ENCODE data around the gene CPNE4. TPM values are rescaled to one million over a fixed set of nuclear protein-coding genes. Genes with fewer than 3 reads are reported as not detected.

Gene CPNE4
- total RNA-seq, 1 donor from 2014 or later: 0.20 TPM

- DNase-seq (ENCODE audit: low spot score): no peak
Observed at GRCh38 chr3:131701153-131701770, 333.6 kb downstream of the CPNE4 start.

- no peak for DNase-seq (ENCODE audit: low spot score)
Observed at GRCh38 chr3:131699001-131699400, 335.8 kb downstream of the CPNE4 start.

GRCh38 chr3:131694376-131694775 is 340.4 kb downstream of the CPNE4 start:
- DNase-seq (ENCODE audit: low spot score): no peak

DNA sequence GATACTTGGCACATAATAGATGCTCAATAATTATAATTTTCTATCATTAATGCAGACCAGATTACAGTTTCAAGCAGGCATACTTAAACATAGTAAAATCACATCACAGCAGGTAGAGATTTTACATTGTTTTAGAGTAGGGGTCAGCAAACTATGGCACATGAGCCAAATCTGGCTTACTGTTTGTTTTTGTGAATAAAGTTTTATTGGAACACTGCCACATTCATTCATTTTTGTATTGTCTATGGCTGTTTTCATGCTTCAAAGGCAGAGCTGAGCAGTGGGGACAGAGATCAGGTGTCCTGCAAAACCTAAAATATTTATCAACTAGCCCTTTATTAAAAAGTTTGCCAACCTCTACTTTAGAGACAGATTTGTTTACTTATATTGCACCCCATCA is 342.5 kb downstream of the CPNE4 start:
- DNase-seq (ENCODE audit: low spot score): no peak

DNA sequence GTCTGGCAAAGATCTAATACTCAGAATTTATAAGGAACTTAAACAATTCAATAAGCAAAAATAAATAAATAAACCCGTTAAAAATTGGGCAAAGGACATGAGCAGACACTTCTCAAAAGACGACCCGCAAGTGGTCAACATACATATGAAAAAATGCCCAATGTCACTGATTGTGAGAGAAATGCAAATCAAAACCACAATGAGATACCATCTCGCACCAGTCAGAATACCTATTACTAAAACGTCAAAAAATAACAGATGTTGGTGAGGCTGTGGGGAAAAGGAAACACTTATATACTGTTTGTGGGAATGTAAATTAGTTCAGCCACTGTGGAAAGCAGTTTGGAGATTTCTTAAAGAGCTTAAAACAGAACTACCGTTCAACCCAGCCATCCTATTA is 344.0 kb downstream of the CPNE4 start:
- no peak for DNase-seq (ENCODE audit: low spot score)

- DNase-seq (ENCODE audit: low spot score): no peak
Observed at GRCh38 chr3:131688370-131688769, 346.4 kb downstream of the CPNE4 start.

DNA sequence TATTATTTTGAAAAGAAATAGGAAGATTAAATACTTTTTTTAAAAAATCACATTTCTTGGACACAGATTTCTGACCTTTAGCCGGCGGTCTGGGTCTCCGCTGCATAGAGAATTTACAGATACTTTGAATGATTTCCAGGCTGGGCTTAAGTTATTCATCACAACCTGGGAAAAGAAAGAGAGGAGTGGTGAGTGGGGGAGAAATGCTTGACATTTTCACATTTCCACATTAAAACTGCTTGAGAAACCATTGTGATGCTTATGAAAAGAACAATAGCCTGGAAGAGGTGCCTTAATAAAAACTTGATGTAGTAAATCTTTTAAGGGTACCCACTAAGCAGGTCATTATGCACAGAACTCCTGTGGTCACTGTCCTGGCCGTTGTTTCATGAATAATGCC is 365.2 kb downstream of the CPNE4 start:
- DNase-seq (ENCODE audit: low spot score): no peak

DNA sequence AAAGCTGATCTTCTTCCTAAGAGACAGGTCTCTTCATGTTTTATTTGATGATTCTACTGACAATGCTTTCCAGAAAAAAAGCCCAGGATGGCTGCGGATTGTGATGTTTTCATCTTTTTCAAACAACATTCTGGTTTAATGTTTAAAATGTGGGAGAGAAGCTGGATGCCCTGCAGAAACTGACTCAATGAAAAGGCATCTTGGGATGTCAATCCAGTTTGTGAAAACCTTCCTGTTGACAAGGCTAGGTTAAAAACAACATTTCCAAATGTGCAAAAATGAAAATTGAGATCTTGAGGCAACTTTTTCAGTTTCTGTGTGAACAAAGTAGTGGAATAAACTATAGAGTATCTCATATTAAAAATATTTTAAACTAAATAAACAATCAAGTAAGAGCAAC is 376.0 kb downstream of the CPNE4 start:
- DNase-seq (ENCODE audit: low spot score): no peak

DNA sequence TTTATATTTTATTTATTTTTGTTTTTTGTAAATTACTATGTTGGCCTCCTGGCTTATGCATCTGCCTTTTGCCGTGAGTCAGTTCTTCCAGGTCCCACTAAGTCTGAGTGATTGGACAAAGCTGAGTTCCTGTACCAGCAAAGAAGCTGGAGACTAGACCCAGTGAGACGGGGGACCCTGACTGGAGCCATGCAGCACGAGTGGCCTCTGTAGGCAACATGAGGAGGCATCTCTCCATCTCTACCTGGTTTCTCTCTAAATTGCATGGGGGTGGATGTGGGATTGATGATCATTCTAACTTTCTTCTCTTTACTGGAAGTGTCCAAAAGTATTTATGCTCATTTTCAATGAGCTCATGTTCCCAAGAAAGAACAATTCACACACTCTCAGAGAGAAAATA is 376.7 kb downstream of the CPNE4 start:
- no peak for DNase-seq (ENCODE audit: low spot score)

- DNase-seq (ENCODE audit: low spot score): no peak
Observed at GRCh38 chr3:131655070-131655690, 379.6 kb downstream of the CPNE4 start.

GRCh38 chr3:131645638-131646037 is 389.2 kb downstream of the CPNE4 start:
- no peak for DNase-seq (ENCODE audit: low spot score)

DNA sequence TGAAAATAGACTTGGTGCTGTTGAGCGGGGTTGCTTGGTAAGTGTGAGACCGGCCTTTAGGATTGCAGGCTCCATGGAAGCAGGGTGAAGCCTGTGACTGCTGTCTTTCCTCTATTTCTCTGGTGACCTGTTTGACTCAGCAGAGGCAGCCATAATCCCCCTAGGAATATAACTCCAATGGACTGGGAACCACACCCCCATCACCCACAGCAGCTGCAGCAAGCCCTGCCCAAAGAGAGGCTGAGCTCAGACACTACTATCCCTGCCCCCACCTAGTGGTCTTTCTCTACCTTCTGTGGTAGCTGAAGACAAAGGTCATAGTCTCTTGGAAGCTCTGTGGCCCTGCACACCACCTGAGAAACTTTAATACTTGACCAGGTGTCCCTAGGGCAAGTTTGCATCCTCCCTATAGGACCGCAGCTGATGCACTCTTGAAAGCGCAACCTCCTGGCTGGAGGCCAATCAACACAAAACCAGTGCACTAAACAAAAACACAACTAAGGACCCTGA is 398.5 kb downstream of the CPNE4 start:
- DNase-seq (ENCODE audit: low spot score): no peak

GRCh38 chr3:131630807-131631206 is 404.0 kb downstream of the CPNE4 start:
- DNase-seq (ENCODE audit: low spot score): no peak

DNA sequence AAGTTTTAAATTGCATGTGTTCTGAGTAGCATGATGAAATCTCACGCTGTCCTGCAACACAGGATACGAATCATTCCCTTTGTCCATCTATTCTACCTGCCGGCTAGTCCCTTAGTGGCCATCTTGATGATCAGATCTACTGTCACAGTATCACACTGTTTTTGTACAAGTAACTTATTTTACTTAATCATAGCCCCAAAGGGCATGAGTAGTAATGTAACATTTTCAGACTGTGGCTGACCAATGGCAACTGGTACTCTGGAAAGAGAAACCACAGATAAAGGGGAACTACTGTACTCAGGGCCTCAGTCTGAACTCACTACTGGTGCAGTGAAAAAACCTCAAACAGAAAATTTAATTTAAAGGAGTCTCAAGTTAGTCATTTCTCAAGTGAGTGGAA is 404.7 kb downstream of the CPNE4 start:
- no peak for DNase-seq (ENCODE audit: low spot score)

DNA sequence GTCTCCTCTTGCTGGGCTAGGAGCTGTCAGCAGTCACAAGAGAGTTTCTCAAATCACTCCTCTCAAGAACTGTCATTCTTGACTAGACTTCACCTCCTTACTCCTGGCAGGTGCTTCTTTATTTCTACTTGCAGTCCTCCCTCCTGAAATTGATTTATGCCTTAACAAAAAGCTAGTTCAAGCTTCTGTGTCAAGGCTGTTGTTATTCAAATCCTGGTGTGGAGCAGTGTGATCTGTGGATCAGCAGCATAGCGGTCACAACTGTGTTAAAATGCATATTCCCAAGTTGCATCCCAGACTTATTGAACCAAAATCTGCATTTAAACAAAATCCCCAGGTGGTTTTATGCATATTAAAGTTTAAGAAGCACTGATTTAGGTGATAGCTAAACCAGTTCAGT is 411.4 kb downstream of the CPNE4 start:
- DNase-seq (ENCODE audit: low spot score): no peak

DNA sequence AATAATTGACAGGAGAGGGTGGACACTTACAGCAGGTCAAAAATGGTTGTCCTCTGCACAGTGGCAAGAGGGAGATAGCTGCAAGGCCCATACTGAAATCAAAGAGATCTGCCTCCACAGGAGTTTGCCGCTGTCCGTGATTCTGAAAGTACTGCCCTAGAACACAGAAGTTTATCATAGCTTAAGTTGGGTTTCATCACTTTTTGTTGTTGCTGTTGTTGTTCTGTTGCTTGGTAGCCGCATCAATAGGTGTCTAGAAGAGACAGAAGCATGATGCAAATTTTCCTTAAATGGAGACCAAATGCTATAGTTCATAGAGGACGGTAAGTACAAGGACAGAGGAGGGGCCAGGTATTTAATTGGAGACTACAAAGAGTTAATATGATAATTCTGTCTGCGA is 412.1 kb downstream of the CPNE4 start:
- no peak for DNase-seq (ENCODE audit: low spot score)

- no peak for DNase-seq (ENCODE audit: low spot score)
Observed at GRCh38 chr3:131620977-131621376, 413.8 kb downstream of the CPNE4 start.

DNA sequence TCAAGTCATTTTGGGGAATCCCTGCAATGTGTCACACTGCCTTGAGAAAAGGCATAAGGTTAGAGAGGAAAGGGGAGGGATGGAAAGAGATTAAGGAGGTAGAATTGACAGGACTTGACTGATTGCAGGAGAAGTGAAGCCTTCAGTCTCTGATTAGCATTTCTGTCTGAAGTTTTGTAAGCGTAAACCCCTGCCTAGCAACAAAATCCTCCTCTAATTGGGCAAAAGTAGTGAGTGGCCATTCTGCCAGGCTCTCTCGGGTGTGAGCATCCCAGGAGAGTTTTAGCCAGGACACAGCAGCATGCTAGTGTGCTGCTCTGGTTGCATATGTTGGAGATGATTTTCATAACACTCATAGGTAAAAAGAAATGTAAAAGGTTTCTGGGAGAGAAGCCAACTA is 415.0 kb downstream of the CPNE4 start:
- DNase-seq (ENCODE audit: low spot score): no peak

- DNase-seq (ENCODE audit: low spot score): no peak
Observed at GRCh38 chr3:131616719-131617118, 418.1 kb downstream of the CPNE4 start.

DNA sequence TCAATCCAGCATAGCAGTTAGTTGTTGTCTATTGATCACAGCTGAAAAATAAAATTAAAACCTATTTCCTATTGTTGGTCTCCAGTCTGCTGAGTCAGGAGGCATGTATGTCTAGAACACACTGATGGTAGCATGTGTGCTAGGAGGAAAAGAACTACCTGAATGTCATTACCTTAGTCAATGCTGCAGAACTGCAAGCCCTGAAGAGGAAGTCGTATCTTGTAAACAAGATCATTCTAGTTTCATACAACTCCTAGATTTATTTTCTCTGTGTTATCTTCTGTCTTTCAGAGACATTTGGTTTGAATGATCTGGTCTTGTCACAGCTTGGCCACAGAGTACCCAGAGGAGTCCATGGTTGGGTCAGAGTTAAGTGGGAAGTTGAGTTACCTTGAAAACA is 422.1 kb downstream of the CPNE4 start:
- no peak for DNase-seq (ENCODE audit: low spot score)

DNA sequence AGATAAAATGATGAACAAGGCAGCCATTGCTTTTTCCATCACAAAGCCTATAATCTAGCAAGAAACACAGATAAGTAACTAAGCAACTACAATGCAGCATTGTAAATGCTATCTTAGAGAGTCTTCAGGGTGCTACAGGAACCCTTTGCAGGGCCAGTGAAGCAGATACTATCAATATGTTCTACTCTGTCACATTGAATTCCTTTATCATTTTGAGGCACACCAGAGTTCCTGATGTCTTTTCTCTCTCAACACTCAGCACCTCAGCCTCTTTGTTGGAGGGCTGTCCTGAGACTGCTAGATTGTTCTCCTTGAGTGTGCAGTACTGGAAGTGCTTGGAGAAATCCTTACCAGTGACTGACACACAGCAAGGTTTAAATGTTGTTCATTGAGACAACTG is 424.6 kb downstream of the CPNE4 start:
- DNase-seq (ENCODE audit: low spot score): no peak

DNA sequence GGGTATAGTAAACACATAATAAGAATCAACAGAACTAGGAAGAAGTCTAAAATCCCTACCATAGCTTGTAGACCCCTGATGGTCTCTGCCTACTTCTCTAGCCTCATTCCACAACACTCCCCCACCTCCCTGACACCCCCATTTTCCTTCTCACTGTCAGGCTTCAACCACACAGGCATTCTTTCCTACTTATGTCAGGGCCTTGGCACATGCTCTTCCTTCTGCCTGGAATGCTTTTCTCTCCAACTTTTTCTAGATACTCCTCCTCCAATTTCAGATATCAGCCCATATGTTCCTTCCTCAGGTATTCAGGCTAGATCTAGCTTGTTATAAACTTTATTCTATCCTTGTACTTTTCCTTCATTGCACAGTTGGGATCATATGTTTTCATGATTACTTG is 426.1 kb downstream of the CPNE4 start:
- DNase-seq (ENCODE audit: low spot score): no peak

- no peak for DNase-seq (ENCODE audit: low spot score)
Observed at GRCh38 chr3:131608296-131608695, 426.5 kb downstream of the CPNE4 start.

- no peak for DNase-seq (ENCODE audit: low spot score)
Observed at GRCh38 chr3:131605916-131606315, 428.9 kb downstream of the CPNE4 start.

Data from mucosa of gallbladder (tissue), 1 donor.